Measurements from ENCODE around the gene TIAM1.
A peak's percentile ranks its signal among the peaks of the same experiment; 100 is the strongest.

Gene TIAM1, protein sequence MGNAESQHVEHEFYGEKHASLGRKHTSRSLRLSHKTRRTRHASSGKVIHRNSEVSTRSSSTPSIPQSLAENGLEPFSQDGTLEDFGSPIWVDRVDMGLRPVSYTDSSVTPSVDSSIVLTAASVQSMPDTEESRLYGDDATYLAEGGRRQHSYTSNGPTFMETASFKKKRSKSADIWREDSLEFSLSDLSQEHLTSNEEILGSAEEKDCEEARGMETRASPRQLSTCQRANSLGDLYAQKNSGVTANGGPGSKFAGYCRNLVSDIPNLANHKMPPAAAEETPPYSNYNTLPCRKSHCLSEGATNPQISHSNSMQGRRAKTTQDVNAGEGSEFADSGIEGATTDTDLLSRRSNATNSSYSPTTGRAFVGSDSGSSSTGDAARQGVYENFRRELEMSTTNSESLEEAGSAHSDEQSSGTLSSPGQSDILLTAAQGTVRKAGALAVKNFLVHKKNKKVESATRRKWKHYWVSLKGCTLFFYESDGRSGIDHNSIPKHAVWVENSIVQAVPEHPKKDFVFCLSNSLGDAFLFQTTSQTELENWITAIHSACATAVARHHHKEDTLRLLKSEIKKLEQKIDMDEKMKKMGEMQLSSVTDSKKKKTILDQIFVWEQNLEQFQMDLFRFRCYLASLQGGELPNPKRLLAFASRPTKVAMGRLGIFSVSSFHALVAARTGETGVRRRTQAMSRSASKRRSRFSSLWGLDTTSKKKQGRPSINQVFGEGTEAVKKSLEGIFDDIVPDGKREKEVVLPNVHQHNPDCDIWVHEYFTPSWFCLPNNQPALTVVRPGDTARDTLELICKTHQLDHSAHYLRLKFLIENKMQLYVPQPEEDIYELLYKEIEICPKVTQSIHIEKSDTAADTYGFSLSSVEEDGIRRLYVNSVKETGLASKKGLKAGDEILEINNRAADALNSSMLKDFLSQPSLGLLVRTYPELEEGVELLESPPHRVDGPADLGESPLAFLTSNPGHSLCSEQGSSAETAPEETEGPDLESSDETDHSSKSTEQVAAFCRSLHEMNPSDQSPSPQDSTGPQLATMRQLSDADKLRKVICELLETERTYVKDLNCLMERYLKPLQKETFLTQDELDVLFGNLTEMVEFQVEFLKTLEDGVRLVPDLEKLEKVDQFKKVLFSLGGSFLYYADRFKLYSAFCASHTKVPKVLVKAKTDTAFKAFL (N-terminal part only)

DNA sequence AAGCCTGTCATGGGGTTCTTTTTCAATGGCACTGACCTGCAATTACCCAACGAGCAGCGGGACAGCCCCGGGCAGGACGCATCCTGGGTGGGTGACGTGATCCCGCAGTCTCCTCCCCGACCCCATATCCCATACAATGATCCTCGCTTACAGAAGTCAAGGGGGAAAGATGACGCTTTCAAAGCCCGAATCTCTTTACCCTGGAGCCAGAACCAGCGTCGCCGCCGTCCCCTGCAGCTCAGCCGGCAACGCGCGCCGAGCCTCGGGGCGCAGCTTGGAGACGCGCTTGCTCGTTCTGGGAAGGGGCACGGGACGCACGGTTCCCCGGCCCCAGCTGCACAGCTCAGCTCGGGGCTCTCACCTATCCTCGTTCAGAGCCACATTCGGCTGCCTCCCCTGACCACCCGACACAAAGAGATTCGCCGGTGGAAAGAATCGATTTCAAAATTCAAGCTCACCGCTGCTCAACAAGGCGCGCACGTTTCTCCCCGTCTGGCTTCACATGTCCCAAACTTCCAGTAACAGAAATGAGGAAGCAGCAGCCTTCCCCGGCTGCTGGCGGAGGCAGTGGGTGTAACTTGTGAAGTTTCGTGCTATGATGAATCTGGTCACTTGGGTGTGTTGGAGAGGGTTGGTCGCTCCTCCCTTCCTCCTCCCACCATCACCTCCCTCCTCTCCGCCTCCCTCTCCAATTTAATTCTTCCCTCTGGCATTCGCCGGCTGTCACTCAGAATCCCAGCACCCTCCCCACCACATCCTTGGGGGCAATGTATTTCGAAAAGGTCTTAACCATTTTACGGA is at the start of gene TIAM1:
Gene TIAM1 (minus strand): TSS at position 582 of the 801 bp plus-strand sequence. CDS start 77,289 bp downstream, outside the sequence.
- DNase-seq (ENCODE audit: low spot score), result peak; percentile 78

DNA sequence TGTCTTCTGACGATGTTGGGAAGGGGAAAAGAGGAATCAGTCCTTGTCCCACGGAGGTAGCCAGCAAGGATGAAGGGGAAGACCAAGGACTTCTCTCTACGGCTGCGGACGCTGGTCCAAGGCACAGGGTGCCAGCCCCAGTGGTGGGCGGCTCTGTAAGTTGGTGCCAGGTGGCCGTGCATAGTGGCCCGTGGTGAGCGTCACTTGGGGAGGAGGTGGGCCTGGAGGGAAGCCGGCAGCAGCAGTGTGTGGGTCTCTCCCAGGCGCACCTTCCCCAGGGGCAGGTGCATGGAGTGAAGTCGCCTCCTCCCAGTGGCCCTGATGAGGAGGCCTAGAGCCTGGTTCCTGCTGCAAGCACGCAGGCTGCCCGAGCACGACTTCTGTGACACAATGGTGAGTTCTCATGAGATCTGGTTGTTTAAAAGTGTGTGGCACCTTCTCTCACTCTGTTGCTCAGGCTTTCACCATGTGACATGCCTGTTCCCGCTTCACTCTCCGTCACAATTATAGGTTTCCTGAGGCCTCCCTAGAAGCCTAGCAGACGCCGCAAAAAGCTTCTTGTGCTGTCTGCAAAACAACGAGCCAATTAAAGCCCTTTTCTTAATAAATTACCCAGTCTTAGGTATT is 43.6 kb upstream of the TIAM1 start:
- no peak for DNase-seq (ENCODE audit: low spot score)

DNA sequence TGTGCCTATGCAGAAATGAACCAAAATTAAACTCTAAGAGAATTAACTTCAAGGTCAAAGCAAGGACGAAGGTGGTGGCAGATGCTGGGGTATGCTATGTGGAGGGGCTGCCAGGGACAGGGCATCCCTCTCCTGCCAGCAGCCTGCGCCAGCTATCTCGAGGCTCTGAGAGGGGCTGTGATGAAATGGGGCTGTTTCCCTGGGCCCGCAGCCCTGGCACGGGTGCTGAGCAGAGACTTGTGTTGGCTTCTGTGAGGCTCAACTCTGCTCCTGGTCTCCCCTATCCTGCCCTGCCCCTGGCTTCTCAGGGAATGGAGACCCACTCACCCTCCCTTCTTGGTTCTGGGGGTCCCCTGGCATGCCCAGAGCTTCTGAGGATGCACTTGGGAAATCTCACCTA is 41.9 kb upstream of the TIAM1 start:
- no peak for DNase-seq (ENCODE audit: low spot score)

DNA sequence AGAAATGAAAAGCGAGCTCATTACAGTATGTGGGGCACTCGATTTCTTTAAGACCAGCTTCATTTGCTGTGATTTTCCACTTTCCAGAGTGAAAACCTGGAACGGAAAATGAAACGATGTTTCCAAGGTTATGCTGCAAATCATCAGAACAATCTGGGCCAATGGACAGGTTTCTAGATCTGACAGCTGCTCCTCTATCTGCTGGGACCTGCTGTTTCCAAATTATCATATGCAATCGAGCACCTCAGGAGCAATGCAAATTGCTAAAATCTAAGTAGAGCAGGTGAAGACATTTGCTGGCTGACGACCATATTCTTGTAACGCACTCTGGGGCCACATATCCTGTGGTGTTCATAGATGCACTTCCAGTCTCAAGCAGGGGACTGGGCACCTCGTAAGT is 39.7 kb upstream of the TIAM1 start:
- DNase-seq (ENCODE audit: low spot score), result no peak

DNA sequence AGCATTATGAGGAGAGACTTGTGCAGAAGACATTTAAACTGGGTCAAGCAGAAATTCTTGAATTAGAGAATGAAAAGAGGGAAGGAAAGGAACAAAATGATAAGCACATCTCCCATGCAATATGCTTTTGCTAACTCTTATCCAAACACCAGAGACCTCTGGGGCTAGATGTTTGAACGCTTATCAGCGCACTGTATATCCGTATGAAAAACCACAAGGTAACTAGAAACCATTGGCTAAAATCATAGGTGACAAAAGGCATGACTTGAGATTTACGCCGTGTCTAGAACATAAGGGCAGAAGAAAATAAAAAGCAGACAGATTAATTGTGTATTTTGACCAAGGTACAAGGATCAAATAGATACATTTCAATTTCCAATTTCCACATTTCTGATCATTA is 38.0 kb upstream of the TIAM1 start:
- no peak for DNase-seq (ENCODE audit: low spot score)

DNA sequence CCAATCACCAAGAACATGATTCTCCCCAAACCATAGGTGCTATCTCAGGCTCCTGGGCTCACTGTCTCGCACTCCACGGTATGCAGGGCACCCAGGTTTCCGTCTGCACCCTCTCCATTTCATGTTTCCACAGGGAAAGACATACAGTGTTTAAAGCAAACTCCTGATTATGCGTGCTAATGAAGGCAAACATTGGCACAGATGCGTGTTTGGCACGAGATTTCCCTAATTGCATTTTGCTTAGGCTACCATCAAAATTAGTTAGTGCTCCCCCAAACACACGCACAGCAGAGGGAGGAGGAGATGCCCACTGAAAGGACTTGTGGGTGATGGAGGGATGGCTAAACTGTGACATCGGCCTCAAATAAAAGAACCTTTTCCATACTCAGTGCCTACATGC is 32.2 kb upstream of the TIAM1 start:
- no peak for DNase-seq (ENCODE audit: low spot score)

DNA sequence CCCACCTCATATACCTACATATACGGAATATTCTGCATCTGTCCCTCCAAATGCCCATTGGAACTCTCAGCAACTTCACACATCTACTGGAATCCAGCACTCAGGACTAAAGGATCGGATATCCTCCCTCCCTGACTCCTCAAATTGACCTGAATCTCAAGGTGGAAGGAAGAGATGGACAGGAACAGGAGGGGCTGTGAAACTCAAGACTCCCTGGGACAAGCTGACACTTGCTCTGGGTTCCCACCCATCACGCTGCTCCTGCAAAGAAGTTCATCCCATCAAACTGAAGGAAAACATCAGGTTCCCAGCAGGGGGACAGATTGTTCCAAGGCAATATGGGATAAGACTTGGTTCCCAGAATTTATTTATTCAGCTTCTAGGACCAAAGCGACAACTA is 30.3 kb upstream of the TIAM1 start:
- DNase-seq (ENCODE audit: low spot score), result no peak

DNA sequence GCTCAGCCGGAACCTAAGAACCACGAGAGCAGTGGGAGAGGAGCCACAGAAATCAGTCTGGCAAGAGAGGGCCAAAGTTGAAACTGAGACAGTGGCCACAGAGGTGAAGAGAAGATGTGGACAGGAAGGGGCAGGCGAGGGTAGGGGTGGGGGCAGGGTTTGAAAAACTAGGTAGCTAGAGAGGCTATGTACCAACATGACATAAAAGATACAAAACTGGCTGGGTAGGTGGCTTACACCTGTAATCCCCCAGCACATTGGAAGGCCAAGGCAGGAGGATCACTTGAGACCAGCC is 28.4 kb upstream of the TIAM1 start:
- no peak for DNase-seq (ENCODE audit: low spot score)

DNA sequence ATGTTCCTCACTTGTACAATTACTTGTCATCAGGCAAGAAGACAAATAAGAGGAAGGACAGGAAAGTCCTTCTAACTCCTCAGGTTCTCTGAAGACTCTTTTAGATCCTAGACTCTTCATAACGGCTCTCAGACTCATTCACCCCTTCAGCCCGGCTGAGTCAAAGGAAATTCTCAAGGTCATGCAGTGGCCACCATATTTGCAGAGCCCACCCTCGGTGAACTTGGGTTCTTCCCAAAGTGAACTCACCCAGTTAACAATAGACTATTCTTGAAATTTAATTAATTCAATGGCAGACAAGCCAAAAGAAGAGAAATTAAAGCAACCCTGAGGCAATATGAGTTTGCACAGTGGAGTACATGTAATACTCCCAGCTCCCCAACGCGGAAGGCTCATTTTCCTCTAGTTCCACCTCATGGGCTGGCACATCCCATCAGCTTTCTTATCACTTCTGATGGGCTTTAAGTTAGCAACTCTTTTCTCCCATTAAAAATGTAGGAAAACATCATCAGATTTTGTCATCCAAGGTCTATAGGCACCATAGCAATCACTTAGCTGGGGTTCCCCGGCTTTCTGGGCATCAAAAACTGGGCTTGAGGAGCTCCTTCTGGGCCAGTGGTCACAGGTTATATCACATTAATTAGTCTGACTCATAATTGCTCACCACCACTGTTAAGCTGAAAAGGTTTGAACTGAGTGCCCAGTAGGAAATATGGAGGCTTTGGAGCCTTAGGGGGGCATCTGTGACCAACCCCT is 27.8 kb upstream of the TIAM1 start:
- DNase-seq (ENCODE audit: low spot score), result no peak

DNA sequence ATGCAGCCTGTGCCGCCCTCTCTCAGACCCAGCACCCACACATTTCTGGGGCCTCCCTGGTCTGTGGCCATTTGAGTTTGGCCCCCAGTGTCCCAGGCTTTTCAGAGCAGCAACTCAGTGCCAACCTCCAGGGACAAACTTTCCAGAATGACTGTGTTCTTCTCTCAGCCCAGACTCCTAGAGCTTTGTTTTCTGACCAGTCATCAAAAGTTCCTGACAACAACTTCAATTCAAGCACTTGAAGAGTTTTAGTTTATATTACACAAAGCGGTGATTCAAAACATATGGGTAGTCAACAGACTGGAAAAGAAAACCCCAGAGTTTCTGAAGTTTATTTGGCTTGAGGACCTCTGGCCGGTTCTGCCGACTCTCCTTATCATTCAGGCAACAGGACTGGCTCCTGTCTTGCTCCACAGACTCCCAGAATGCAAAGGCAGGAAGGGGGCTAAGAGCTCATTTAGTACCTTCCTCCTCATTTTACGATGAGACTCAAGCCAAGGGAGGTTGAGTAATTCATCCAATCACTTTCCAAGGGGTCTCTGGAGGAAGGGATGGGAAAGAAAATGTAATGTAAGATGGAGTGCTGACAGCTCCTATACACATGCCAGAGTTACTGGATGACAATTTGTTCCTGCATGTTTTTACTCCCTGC is 27.0 kb upstream of the TIAM1 start:
- DNase-seq (ENCODE audit: low spot score), result no peak

DNA sequence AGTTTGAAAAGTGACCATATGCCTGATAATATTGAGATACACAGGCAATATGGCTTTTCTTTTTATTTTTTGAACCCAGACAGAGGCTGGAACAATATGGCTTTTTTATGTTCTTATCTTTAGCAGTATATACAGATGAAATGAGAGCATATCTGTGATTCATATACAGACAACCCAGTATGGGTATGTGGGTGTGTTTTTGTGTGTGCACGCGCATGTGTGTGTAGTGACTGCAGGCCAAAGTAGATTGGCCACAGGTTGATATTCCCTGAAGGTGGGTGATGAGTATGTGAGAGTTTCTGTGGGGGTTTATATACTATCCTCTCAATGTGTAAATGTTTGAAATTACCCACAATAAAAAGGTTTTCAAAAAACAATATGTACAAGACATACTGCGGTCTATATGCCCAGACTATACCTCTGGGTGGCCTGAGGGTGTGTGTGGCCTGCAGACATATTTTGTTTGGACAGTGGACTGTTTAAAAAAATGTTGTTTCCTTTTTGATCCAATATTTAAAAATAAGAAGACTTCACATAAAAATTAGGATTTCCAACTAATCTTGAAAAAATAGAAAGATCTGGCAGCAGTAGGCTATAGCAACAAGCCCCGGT is 26.3 kb upstream of the TIAM1 start:
- DNase-seq (ENCODE audit: low spot score), result no peak

DNA sequence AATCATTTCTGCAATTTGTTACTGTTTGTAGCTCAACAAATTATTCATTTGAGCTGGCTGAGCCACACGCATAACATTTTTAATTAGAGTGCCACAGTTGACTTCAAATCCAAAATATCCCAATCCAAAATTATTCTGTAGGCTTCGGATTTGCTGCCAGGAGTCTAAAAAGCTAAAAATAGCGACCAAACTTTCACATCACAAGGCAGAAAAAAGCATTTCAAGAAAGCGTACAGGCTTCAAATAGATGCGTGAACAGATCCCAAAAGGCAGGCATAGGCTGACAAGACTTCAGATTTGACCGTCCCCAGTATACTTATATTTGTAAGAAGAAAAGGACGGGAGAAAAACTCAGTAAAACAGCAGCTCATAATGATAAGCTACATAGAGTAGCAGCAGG is 24.3 kb upstream of the TIAM1 start:
- no peak for DNase-seq (ENCODE audit: low spot score)

DNA sequence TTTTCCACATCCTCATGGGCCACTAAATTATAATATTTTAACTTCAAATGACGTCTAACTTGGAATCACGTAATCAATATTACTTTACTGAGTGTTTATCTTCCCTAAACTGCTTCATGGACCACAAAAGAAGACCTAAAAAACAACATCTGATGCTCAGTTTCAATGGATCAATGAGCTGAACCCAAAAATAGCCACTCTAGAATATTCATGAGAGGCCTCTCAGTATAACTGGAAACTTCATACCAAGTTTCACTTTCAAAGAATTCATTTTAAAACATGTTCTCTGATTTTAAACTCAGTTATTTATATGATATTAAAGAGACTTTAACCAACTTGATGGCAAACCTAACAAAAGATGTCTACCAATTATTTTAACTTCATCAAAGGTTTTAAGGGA is 23.7 kb upstream of the TIAM1 start:
- DNase-seq (ENCODE audit: low spot score), result no peak

DNA sequence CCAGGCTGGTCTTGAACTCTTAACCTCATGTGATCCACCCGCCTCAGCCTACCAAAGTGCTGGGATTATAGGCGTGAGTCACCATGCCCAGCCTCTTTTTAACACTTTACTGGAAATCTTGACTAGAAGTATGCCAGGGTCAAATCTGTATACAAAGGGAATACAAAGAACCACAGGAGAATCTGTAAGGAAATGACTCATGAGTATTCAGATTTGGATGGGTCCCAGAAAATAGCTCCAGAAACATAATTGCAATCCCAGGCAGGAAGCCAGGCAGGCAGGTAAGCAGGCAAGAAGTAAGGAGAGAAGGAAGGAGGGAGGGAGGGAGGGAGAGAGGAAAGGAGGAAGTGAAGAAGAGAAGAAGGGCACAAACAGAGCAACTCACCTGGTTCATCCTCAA is 22.8 kb upstream of the TIAM1 start:
- peak; percentile 72 for DNase-seq (ENCODE audit: low spot score)

DNA sequence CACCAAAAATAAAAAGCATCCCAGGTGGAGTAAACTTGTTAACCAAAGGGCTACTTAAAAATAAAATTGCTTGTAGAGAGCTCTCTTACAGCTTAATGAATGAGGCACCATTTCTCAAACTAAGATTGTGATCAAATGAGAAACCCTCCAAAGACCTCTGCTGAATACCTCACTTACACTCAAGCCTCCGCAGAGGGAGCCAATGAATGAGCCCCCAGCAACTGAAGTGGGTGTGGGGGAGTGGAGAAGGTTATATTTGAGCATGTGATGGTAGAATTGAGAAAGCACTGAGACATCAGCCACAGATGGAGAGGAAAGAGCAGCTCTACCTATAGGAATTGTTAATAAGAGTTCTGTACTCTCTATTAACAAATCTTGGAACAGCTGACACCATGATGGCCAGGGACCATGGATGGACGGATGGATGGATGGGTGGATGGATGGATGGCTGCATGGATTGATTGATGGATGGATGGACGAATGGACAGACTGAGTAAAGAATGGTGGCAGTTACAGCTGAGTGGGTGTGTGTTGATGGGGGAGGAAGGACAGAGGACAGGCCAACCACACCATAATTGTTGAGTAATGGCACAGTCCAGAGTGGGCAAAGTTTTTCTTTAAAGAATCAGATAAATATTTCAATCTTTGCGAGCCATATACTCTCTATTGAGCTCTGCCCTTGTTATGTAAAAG is 20.3 kb upstream of the TIAM1 start:
- DNase-seq (ENCODE audit: low spot score), result no peak

DNA sequence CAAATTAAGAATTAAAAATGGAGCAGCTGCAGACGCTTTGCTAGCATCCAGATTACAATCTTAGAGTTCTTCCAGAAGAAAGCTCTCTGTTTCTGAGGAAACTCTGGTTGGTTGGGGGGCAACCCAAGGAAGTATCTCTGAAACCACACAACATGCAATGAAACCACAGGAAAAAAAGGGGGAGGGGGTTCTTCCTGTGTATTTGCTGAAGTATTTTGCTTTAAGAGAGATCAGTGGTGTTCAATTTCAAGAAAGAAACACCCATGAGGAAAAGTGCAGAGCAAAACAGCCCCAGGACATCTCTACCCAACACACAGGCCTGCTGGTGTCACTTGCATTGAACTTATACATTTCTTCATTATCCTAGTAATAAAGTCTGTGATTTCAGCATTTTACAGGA is 19.7 kb upstream of the TIAM1 start:
- no peak for DNase-seq (ENCODE audit: low spot score)

DNA sequence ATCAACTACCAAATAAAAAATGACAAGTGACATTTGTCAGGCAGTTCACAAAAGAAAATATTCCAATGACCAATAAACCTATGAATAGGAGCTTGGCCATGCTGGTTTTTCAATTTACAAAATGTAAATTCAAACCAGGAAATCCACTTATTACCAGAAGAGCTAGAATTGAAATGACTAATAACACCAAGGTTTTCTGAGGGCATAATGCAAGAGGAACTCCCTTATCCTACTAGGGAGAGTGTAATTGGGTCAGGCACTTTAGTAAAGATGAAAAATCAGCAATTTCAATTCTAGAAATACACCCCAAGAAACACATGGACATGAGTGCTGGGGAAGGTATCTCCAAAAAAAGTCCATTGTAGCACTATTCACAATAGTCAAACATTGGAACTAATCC is 16.7 kb upstream of the TIAM1 start:
- DNase-seq (ENCODE audit: low spot score), result no peak

DNA sequence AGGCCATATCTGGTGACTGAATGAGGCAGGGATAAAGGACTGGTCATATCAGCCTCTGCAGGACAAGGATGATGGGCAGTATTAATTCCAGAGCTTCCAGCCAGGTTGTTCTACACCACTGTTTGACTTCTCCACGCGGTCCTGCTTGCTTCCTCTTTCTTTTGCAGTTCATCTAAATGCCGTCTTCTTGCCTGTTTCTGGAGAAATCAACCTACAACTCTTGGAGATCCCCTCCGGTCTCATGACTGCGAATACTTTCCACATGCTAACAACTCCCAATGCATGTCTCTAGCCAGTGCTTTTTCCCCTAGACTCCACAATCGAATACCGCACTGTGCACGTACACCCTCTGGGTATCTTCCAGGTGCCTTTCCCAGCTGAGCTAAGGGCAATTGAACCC is 14.1 kb upstream of the TIAM1 start:
- DNase-seq (ENCODE audit: low spot score), result no peak

DNA sequence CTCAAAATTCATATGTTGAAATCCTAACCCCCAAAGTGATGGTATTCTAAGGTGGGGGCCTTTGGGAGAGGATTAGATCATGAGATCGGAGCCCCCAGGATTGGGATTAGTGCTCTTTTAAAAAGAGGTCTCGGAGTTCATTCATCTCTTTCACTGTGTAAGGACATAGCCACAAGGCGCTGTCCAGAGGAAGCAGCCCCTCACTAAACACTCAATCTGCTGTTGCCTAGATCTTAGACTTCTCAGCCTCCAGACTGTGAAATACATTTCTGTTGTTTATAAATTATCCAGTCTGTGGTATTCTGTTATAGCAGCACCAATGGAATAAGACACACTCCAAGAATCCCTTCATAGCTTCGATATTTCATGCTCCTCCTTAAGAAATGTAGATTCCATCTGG is 12.4 kb upstream of the TIAM1 start:
- no peak for DNase-seq (ENCODE audit: low spot score)

Measured in SW480 (cell line).